Panc1 (cell line): ENCODE measurements around the gene PRKAA1. TPM values are rescaled to one million over a fixed set of nuclear protein-coding genes. Genes with fewer than 3 reads are reported as not detected.

ENCODE experiments used
- ATAC-seq: fragments of 200-7000 bp; cut with Tn5 transposase; 2 replicates; pipeline ENCODE4 v1.9.1; 2020; ENCODE audit warnings: mild to moderate bottlenecking, moderate library complexity
- BruUV-seq: library from RNA; stranded (reverse); fragments of 400-500 nt; replicated peaks from 2 replicates; lab custom pipeline; 2021; lab: Mats Ljungman, UMichigan
- CTCF ChIA-PET: fragments of 300-600 bp; sonication (Branson Sonifier 250); formaldehyde crosslinking; loops from one replicate; lab custom pipeline; 2022; ENCODE audit warnings: antibody characterized with exemption; lab: Charles Lee
- POLR2A ChIA-PET: fragments of 300-600 bp; sonication (Branson Sonifier 250); formaldehyde crosslinking; loops from one replicate; lab custom pipeline; 2022; ENCODE audit warnings: antibody characterized with exemption; lab: Charles Lee
- DNase-seq: peaks from one replicate; pipeline ENCODE4 v3.0.0-alpha.2; 2010; ENCODE audit warnings: low read depth, low spot score
- H3K27ac ChIP-seq: 2 replicates; pipeline ENCODE4 v1.5.1; 2011; ENCODE audit warnings: mild to moderate bottlenecking, low read length, inconsistent platforms
- H3K27me3 ChIP-seq: fragments of 200-500 bp; sonication (Bioruptor generic); 2 replicates; pipeline ENCODE4 v1.6.0; 2014; ENCODE audit warnings: low read length, inconsistent platforms; ENCODE audit not compliant: control insufficient read depth, insufficient read depth
- H3K36me3 ChIP-seq: fragments of 200-500 bp; sonication (Bioruptor generic); 2 replicates; pipeline ENCODE4 v1.5.1; 2014; ENCODE audit warnings: inconsistent platforms, mild to moderate bottlenecking, low read length, moderate library complexity; ENCODE audit not compliant: control insufficient read depth, insufficient read depth
- H3K4me1 ChIP-seq: 2 replicates; pipeline ENCODE4 v1.5.1; 2011; ENCODE audit warnings: inconsistent platforms, mild to moderate bottlenecking, low read length, moderate library complexity; ENCODE audit not compliant: control insufficient read depth, insufficient read depth
- H3K4me3 ChIP-seq, 2 experiments: 2 replicates each; pipeline ENCODE4 v1.5.1; 2011 to 2012; ENCODE audit warnings: low read depth in 2 of 2, low read length in 2 of 2, mild to moderate bottlenecking in 2 of 2, inconsistent platforms in 1 of 2, moderate library complexity in 1 of 2
- H3K9me3 ChIP-seq: fragments of 200-500 bp; sonication (Bioruptor generic); 2 replicates; pipeline ENCODE4 v1.5.1; 2014; ENCODE audit warnings: low read depth, mild to moderate bottlenecking, inconsistent platforms, low read length, moderate library complexity; ENCODE audit not compliant: control insufficient read depth, insufficient read depth
- POLR2AphosphoS5 ChIP-seq: IDR thresholded peaks from 2 replicates; pipeline ENCODE4 v1.6.1; 2012; ENCODE audit warnings: mild to moderate bottlenecking, low read depth, low read length, moderate library complexity
- SIN3A ChIP-seq: IDR thresholded peaks from 2 replicates; pipeline ENCODE4 v1.6.1; 2012; ENCODE audit warnings: low read depth, mild to moderate bottlenecking, low read length, moderate library complexity, borderline replicate concordance; ENCODE audit not compliant: insufficient read depth
- TCF7L2 ChIP-seq: IDR thresholded peaks from 2 replicates; pipeline ENCODE4 v1.6.1; 2011; ENCODE audit warnings: mild to moderate bottlenecking, low read depth, low read length, inconsistent platforms
- in situ Hi-C: cut with HindIII; loops from 2 replicates; pipeline ENCODE4 v1.10.0; 2016; ENCODE audit warnings: low sequenced_read_pairs, low pct_unique_long_range_greater_than_20kb
- intact Hi-C: fragments of 100-400 bp; cut with micrococcal nuclease; formaldehyde crosslinking; loops from one replicate; pipeline ENCODE4 v1.10.0; 2022; ENCODE audit not compliant: unreplicated experiment
- total RNA-seq: library from RNA; stranded (reverse); gene quantifications from one replicate; pipeline ENCODE4 v1.2.1, GENCODE V29; 2021; ENCODE audit not compliant: unreplicated experiment
- TF ChIP-seq, protein P1 (sequence below): fragments of 450-650 bp; IDR thresholded peaks from 2 replicates; pipeline ENCODE4 v1.5.1; 2017; ENCODE audit warnings: mild to moderate bottlenecking
- TF ChIP-seq, protein P2 (sequence below), 2 experiments: IDR thresholded peaks; 2 replicates each; pipeline ENCODE4 v1.6.1; 2011 to 2012; ENCODE audit warnings: low read depth in 2 of 2, control low read depth in 1 of 2, low read length in 1 of 2, mild to moderate bottlenecking in 1 of 2, moderate library complexity in 1 of 2; ENCODE audit not compliant: insufficient read depth in 1 of 2

The PRKAA1 gene
- total RNA-seq, 1 experiment from 2014 or later = 75.8 TPM

DNA sequence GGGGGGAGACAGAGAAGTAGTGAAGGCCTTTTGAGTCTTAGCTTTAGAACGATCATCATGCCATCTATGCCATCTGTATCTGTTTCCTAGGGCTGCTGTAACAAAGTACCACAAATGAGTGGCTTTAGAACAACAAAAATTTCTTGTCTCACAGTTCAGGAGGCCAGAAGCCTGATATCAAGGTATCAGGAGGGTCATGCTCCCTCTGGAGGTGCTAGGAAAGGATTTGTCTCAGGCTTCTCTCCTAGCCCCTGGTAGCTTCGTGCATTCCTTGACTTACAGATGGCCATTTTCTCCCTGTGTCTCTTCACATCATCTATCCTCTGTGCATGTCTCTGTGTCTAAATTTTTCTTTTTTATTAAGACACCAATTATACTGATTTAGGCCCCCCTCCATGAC, 48.2 kb upstream of the PRKAA1 start:
- POLR2A ChIA-PET = no interaction called here
- intact Hi-C loops (no loop called here), in situ Hi-C loops (no loop called here)
- Histone ChIP-seq H3K9me3 (no peaks in the 10 kb centered on the region), H3K4me3 (no peak overlapping the region), H3K27me3 (0 out of 2 replicates have a peak, but pooled peaks cover 6% of the 10 kb centered on the region), H3K4me1 (0 out of 2 replicates have a peak, but pooled peaks cover under 1% of the 10 kb centered on the region), H3K27ac (no peak overlapping the region), H3K36me3 (no peaks in the 10 kb centered on the region)
- TF ChIP-seq, protein P1, sequence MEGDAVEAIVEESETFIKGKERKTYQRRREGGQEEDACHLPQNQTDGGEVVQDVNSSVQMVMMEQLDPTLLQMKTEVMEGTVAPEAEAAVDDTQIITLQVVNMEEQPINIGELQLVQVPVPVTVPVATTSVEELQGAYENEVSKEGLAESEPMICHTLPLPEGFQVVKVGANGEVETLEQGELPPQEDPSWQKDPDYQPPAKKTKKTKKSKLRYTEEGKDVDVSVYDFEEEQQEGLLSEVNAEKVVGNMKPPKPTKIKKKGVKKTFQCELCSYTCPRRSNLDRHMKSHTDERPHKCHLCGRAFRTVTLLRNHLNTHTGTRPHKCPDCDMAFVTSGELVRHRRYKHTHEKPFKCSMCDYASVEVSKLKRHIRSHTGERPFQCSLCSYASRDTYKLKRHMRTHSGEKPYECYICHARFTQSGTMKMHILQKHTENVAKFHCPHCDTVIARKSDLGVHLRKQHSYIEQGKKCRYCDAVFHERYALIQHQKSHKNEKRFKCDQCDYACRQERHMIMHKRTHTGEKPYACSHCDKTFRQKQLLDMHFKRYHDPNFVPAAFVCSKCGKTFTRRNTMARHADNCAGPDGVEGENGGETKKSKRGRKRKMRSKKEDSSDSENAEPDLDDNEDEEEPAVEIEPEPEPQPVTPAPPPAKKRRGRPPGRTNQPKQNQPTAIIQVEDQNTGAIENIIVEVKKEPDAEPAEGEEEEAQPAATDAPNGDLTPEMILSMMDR = no peak
- TF ChIP-seq POLR2AphosphoS5 (no peak), TCF7L2 (no peak), SIN3A (no peak)
- TF ChIP-seq, protein P2, sequence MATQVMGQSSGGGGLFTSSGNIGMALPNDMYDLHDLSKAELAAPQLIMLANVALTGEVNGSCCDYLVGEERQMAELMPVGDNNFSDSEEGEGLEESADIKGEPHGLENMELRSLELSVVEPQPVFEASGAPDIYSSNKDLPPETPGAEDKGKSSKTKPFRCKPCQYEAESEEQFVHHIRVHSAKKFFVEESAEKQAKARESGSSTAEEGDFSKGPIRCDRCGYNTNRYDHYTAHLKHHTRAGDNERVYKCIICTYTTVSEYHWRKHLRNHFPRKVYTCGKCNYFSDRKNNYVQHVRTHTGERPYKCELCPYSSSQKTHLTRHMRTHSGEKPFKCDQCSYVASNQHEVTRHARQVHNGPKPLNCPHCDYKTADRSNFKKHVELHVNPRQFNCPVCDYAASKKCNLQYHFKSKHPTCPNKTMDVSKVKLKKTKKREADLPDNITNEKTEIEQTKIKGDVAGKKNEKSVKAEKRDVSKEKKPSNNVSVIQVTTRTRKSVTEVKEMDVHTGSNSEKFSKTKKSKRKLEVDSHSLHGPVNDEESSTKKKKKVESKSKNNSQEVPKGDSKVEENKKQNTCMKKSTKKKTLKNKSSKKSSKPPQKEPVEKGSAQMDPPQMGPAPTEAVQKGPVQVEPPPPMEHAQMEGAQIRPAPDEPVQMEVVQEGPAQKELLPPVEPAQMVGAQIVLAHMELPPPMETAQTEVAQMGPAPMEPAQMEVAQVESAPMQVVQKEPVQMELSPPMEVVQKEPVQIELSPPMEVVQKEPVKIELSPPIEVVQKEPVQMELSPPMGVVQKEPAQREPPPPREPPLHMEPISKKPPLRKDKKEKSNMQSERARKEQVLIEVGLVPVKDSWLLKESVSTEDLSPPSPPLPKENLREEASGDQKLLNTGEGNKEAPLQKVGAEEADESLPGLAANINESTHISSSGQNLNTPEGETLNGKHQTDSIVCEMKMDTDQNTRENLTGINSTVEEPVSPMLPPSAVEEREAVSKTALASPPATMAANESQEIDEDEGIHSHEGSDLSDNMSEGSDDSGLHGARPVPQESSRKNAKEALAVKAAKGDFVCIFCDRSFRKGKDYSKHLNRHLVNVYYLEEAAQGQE (IDR thresholded peaks at IDR 0.05; ENCODE audit: insufficient read depth in 1 of 2, low read depth in 2 of 2, low read length in 1 of 2) = no peak
- ATAC-seq (no peak), DNase-seq (no peak)
- CTCF ChIA-PET = no interaction called here
- BruUV-seq = no TSS peak

GRCh38 chr5:40844565-40844964, 46.4 kb upstream of the PRKAA1 start:
- Histone ChIP-seq H3K9me3 (no peaks in the 10 kb centered on the region), H3K4me1 (0 out of 2 replicates have a peak, but pooled peaks cover 6% of the 10 kb centered on the region), H3K27ac (no peak overlapping the region), H3K27me3 (0 out of 2 replicates have a peak, but pooled peaks cover 6% of the 10 kb centered on the region), H3K4me3 (no peak overlapping the region), H3K36me3 (no peaks in the 10 kb centered on the region)
- in situ Hi-C loops (no loop called here), intact Hi-C loops (no loop called here)
- ATAC-seq (no peak), DNase-seq (no peak)
- CTCF ChIA-PET = no interaction called here
- BruUV-seq = no TSS peak
- POLR2A ChIA-PET = no interaction called here
- TF ChIP-seq, protein P1 = no peak
- TF ChIP-seq, protein P2 (IDR thresholded peaks at IDR 0.05; ENCODE audit: insufficient read depth in 1 of 2, low read depth in 2 of 2, low read length in 1 of 2) = no peak
- TF ChIP-seq POLR2AphosphoS5 = no peak
